ENCODE measurements around the gene CEP20.
"Not testable (repeated sequence)": the region's sequence is repeated elsewhere in the genome, so short reads cannot be mapped to it uniquely, and the experiment has no call there.

Gene CEP20

GRCh38 chr16:15857724-15858560 lies 30.5 kb downstream of the CEP20 start:
- no peak for DNase-seq (ENCODE audit: low read depth in 3 of 3)

- no peak for DNase-seq (ENCODE audit: low read depth in 3 of 3)
Observed at GRCh38 chr16:15856901-15857698, 31.3 kb downstream of the CEP20 start, which contains the start of gene MYH11. Gene MYH11, minus strand, starts transcription at chr16:15857028. Its CDS starts 18,776 bp downstream, at chr16:15838252.

- no peak for DNase-seq (ENCODE audit: low read depth in 3 of 3)
Observed at GRCh38 chr16:15856182-15856581, 32.2 kb downstream of the CEP20 start.

DNA sequence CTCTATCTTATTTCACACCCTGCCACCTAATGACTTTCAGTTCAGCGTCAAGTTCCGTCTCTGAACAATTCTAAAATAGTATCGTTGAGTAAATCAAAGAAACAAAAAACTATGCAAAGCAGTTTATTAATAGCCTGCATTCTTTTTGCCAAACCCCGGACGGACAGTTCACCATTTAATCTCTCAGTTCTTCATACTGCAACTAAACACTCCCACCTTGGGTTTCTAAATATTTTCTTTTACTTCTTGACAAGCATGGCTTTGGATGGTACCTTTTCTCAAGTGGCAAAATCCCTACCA lies 32.7 kb downstream of the CEP20 start:
- no peak for DNase-seq (ENCODE audit: low read depth in 3 of 3)

DNA sequence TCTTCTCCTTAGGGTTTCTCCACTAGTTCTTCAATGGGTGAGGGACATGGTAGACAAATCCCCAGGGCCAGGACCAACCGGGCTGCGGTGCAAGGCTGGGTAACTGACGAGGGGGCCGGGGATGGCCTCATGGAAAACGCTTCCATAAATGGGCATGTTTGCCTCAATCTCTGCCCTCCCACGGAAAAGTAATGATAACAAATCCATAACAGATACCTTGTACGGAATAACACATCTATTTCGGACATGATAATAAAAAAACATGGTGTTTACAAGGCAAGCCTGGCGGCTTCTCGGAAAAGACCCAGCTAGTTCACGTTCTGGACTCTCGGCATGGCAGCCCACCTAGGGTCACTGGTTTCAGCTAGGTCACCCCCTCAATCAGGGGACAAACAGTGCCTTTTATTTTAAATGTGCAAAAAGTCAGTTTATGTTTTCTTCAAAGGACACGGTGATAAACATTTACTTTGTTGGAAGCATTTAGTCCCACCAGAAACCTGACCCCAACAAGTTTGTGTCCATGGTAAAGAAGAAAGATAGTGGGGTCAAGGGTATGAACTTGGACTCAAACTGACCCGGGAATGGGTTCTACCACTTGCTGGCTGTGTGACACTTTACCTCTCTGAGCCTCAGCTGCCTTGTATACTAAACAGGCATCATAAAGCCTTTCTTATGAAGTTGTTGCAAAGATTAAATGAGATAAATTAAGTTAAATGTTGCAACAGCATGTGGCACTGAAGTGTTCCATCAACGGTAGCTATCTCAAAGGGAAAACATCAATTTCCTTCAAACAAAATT lies 33.3 kb downstream of the CEP20 start:
- DNase-seq (ENCODE audit: low read depth in 3 of 3) = no peak

DNA sequence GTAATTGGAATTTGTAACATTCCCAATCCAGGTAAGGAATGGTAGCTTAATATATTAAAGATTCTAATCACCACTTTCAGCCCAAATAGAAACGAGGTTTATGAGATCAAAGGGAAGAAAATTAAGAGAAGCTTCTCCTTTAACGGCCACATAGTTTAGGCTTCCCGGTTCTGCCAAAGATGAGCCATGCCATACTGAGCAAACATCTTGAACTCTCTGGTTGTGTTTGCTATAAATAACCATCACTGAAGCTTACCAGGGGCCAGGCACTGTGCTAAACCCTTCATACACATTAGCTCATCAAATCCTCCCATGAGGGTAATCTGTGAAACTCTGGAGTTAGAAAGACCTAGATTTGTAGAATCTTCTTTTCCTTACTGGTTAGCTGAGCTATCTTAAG lies 34.3 kb downstream of the CEP20 start:
- no peak for DNase-seq (ENCODE audit: low read depth in 3 of 3)

GRCh38 chr16:15853021-15853420 lies 35.4 kb downstream of the CEP20 start:
- no peak for DNase-seq (ENCODE audit: low read depth in 3 of 3)

DNA sequence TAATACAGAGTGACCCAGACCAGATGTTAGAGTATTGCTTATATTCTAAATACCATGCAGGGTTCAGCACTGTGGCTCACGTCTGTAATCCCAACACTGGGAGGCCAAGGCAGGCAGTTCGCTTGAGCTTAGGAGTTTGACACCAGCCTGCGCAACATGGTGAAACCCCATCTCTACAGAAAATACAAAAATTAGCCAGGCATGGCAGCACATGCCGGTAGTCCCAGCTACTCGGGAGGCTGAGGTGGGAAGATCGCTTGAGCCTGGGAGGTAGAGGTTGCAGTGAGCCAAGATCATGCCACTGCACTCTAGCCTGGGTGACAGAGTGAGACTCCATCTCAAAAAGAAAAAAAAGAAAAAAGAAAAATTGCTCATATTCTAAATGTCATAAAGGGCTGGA lies 37.8 kb downstream of the CEP20 start:
- DNase-seq (ENCODE audit: low read depth in 3 of 3) = not testable (repeated sequence)

- no peak for DNase-seq (ENCODE audit: low read depth in 3 of 3)
Observed at GRCh38 chr16:15849209-15849981, 39.0 kb downstream of the CEP20 start.

DNA sequence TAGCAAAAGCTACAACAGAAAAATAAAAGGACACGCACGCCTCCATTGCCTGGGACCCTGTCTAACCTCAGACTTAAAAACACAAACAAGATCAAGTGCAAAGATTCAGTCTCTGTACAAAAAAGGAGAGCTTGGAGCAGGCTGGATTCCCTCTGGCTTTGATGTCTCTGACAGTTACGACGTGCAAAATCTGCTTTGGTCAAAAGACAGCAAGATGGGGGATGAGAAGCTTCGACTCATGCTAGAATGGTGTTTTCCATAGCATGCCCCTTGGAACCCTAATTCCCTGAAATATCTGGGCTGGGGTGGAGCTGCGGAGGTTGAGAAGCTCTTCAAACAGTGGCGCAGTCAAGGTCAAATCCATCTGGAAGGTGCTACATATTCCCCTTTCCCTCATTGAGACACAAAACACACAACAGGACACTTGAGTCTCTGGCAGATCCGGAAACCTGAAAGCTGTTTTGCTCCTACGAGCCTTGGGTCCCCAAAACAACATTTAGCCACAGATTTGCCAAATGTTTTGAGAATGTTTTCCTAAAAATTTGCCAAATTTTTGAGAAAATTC lies 40.7 kb downstream of the CEP20 start:
- no peak for DNase-seq (ENCODE audit: low read depth in 3 of 3)

GRCh38 chr16:15846510-15846909 lies 41.9 kb downstream of the CEP20 start:
- no peak for DNase-seq (ENCODE audit: low read depth in 3 of 3)

GRCh38 chr16:15843635-15844279 lies 44.6 kb downstream of the CEP20 start:
- no peak for DNase-seq (ENCODE audit: low read depth in 3 of 3)

DNA sequence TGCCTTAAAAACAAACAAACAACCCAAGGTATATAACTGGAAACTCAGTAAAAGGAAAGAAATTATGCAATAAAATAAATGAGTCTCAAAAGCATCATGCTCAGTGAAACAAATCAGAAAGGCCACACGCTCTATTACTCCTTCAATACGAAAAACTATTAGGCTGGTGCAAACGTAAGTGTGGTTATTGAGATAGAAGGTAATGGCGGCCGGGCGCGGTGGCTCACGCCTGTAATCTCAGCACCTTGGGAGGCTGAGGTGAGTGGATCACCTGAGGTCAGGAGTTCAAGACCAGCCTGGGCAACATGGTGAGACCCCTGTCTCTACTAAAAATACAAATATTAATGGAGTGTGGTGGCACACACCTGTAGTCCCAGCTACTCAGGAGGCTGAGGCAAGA lies 49.2 kb downstream of the CEP20 start:
- not testable (repeated sequence) for DNase-seq (ENCODE audit: low read depth in 3 of 3)

DNA sequence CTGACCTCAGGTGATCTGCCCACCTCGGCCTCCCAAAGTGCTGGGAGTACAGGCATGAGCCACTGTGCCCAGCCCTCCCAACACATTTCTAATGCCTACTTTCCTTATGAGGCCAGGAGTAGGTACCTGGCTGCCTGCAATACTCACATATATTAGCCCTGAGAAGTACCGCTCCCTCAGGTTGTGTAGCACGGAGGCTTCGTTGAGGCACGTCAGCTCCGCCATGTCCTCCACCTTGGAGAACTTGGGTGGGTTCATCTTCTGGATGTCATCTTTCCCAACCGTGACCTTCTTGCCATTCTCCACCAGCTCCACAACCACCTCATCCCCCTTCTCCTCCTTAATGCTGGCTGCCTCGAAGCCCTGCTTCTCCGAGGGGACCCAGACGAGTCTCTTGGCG lies 50.6 kb downstream of the CEP20 start:
- no peak for DNase-seq (ENCODE audit: low read depth in 3 of 3)

- DNase-seq (ENCODE audit: low read depth in 3 of 3) = no peak
Observed at GRCh38 chr16:15836965-15837611, 51.3 kb downstream of the CEP20 start.

DNA sequence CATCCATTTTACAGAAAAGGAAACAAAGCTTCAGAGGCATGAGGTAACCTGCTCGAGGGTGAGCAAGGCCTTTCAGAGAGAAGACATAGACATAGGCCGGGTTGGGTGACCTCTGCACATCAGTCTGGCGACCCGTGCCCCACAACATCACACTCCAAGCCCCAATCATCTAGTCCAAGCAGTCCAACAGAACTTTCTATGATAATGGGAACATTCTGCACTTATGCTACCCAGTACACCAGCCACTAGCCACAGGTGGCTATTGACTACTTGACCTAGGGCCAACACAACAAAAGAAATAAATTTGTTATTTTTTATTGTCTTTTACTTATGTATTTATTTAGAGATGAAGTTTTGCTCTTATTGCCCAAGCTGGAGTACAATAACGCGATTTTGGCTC lies 52.3 kb downstream of the CEP20 start:
- no peak for DNase-seq (ENCODE audit: low read depth in 3 of 3)

GRCh38 chr16:15835136-15835878 lies 53.1 kb downstream of the CEP20 start:
- no peak for DNase-seq (ENCODE audit: low read depth in 3 of 3)

GRCh38 chr16:15834502-15834901 lies 53.9 kb downstream of the CEP20 start:
- DNase-seq (ENCODE audit: low read depth in 3 of 3) = no peak

- no peak for DNase-seq (ENCODE audit: low read depth in 3 of 3)
Observed at GRCh38 chr16:15833541-15833940, 54.9 kb downstream of the CEP20 start.

All from stimulated activated CD4-positive, alpha-beta T cell treated with anti-CD3 and anti-CD28 coated beads, TNF-alpha, amount 100 ng/mL, for 4 hours (primary cell).